ENCODE results near the gene SETD5.

- TF ChIP-seq CBX2 (IDR thresholded peaks at IDR 0.05; ENCODE audit: borderline replicate concordance, low read depth): no peak
- TF ChIP-seq CTCF (IDR thresholded peaks at IDR 0.05): no peak
- no peak for TF ChIP-seq RNF2 (IDR thresholded peaks at IDR 0.05; ENCODE audit: borderline replicate concordance, low read depth)
- TF ChIP-seq ELK1 (IDR thresholded peaks at IDR 0.05; ENCODE audit: low read depth, low read length): no peak
- no peak for TF ChIP-seq HOXA7 (CRISPR knock-in tag; IDR thresholded peaks at IDR 0.05)
- no peak for TF ChIP-seq SMC3 (IDR thresholded peaks at IDR 0.05)
- no peak for TF ChIP-seq JUNB (IDR thresholded peaks at IDR 0.05)
- no peak for TF ChIP-seq CEBPB (IDR thresholded peaks at IDR 0.05)
- TF ChIP-seq MAX (IDR thresholded peaks at IDR 0.05): no peak
- TF ChIP-seq E2F6 (IDR thresholded peaks at IDR 0.05; ENCODE audit: borderline replicate concordance, low read depth): no peak
- no peak for TF ChIP-seq FOSL2 (IDR thresholded peaks at IDR 0.05)
- no peak for TF ChIP-seq FOSL2 (CRISPR knock-in tag; IDR thresholded peaks at IDR 0.05)
- TF ChIP-seq POLR2A (IDR thresholded peaks at IDR 0.05; ENCODE audit: low read length): no peak
Observed at GRCh38 chr3:9499455-9500107, 102.2 kb downstream of the SETD5 start.

Measured in A549 (cell line).